T-helper 22 cell (primary cell): ENCODE measurements around the gene KSR1.
"Not testable (repeated sequence)": the region's sequence is repeated elsewhere in the genome, so short reads cannot be mapped to it uniquely, and the experiment has no call there.

Source experiments
- DNase-seq: peaks from one replicate; pipeline ENCODE4 v3.0.0-alpha.2; 2020; ENCODE audit warnings: low read depth

KSR1 gene

DNA sequence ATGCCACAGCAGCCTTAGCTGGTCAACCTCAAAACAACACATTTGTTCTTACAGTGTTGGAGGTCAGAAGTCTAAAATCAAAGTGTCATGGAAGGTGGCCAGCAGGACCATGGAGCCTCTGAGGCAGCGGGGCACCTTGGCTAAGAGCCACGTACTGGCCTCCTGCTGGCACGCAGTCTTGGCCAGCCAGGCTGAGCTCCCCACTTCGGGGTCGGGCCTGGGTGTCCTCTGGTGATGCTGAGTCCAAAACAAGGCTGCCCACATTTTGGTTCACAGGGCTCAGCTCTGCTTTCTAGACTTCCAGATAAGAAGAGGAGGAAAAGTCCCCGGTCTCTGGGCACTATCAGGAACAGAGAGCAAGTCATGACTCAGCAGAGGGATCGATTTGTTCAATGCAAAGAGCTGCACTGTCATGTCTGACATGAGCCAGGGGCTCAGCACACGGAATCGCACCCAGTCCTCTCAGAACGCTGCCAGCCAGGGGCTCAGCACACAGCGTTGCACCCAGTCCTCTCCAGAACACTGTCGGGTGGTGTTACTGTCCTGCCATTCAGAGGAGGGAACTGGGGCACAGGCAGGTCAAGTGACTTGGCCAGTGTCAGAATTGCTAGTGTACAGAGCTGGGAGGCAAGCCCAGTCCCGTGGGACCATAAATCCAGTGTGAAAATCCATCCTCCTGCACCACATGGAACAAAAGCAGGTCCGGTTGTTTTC lies 177.2 kb downstream of the KSR1 start:
- no peak for DNase-seq

DNA sequence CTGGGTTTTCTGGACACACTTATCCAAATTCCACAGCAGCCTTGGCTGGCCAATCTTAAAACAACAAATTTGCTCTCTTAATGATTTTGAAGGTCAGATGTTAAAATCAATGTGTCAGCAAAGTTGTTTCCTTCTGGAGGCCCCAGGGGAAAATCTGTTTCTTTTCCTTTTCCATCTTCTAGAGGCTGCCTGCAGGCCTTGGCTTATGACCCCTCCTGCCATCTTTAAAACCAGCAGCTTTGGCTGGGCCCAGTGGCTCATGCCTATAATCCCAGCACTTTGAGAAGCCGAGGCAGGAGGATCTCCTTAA lies 177.7 kb downstream of the KSR1 start:
- no peak for DNase-seq

DNA sequence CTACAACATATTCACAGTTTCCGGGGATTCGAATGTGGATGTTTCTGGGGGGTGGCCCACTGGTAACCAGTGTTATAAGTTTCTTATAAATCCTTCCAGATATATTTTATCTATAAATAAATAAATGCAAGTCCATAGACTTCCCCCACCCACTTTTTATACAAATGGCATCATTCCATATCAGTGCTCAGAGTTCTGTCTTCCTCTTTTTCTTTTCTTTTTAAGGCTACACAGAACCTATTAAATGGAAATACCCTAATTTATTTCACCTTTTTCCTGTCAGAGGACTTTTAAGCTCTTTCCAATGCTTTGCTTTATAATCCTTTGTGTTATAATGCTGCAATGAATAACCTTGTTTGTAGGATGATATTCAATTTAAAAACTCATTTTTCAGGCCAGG lies 178.5 kb downstream of the KSR1 start:
- DNase-seq, result no peak

DNA sequence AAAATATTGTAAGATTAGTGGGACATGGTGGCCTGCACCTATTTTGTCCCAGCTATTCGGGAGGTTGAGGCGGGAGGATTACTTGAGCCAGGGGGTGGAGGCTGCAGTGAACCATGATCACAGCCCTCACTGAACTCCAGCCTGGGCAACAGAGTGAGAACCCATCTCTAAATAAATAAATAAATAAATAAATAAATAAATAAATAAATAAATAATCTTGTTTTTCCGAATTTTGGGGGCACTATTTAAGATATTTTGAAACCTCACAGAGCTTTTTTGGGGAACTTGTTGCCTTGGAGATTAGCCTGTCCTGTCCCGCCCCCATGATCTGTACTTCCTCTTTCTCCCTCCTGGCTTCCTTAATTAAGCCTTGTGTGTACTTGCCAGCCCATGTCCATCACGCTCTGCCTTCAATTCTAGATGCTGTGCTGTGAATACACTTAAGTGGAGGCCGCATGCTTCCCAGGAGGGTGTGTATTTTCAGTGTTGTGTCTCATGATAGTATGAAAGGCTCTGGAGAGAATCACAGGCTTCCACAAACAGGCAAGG lies 179.1 kb downstream of the KSR1 start:
- DNase-seq, result no peak

DNA sequence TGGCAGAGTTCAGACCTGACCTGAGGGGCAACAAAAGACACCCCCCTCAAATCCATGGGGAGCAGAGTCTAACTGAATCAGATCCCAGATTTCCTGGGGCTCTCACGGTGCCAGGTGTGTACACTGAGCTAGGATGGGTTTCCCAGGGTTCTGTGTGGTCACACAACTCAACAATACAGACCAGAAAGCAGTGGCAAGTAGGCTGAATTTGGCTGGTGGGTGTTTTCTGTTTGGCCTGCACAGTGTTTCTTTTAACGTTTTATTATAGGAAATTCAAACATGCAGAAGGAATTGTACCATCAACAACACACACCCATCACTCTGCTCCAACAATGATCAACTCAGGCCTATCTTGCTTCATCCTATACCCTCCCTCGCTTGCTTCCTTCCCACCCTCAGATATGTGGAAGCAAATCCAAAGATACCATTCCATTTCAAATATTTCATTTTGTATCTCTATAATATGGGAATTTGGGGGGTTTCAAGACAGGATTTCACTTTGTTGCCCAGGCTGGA lies 179.8 kb downstream of the KSR1 start:
- DNase-seq, result not testable (repeated sequence)

DNA sequence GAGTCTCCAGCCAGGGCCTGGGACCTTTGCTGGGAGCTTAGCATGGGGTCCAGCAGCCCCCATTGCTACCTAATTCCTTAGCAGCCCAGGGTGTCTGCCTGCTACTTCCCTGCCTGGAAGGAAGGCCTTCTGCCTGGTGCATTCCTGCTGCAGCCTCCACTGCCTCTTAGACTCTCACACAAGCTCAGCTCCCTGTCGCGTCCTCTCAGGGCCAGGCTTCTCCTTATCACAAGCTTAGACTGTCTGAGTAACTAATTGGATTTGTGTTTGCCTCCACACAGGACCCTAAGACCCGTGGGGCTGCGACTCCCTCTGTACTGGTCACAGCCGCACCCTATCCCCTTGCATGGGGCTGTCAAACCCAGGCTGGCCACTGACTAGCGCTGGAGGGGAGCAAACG lies 181.6 kb downstream of the KSR1 start:
- DNase-seq, result not testable (repeated sequence)

DNA sequence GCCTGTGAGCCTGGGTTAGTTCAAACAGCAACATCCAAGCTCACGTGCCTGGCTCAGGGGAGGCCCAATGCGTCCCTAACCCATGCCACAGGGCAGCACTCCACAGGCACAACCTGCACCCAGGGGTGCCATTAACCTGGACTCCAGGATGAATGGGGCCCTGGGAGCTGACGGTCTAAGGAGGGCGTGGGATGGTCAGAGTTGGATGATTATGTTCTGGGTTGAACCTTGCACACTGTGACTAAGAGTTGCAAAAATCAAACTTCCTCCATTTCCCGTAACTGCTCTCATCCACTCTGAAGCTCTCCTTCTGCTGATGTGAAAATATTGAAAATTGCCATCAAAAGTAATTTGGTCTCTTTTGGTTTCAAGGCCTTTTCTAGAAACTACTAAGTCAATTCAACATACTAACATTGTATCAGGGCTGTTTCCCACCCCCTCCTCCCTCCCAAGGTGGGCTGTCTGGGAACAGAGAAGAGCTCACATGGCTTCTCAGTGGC lies 182.2 kb downstream of the KSR1 start:
- not testable (repeated sequence) for DNase-seq

DNA sequence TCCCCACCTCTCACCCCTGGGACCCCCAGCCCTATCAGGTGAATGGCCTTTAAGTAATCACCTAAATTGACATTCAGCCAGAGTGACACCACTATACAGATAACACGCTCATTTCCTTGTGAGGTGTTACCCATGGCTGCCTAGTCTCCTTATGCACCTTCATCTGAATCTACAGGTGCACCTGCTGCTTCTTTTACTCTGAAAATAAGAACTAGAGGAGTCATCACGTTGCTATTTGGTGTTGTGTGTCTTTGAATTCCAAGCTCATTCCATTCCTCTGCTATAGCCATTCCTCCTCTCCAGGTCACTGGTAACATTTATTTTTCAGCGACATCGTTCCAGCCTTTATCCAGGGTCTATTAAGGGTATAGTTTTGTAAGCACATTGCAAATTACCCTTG lies 184.5 kb downstream of the KSR1 start:
- DNase-seq, result no peak

DNA sequence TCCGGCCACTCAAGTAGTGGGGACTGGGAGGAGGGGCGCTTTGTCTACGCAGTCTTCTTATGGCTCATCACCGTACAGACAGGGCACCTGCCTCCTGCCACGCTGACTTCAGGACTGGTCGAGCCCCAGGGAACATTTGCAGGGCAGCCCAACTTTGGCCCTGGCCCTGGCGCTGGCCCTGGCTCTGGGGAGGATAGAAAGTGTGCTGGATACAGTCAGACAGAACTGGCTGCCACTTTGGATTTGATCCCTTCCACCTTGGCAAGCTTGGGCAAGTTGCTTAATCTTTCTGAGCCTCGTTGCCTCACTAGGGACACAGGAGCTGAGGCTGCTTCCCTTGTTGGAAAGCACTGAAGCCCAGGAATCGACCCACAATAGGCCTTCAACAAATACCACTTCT lies 188.3 kb downstream of the KSR1 start:
- no peak for DNase-seq

DNA sequence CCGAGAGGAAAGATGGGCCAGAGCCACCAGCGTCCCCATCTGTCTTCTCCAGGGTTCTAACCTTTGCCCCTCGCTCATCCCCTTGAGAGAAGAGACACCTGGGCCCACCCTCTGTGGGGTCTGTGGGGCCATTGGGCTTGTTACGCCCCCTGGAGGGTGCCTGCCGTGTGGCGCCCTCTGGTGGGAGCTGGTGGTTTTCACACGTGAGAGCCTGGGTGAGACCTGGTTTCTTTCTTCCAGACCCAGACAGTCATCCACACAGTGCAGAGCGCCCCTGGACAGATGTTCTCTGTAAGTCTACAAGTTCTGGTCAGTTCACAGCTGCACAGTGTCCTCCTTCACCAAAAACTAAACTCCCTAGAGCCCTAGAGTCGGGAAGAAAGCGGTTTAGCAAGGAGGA lies 189.4 kb downstream of the KSR1 start:
- not testable (repeated sequence) for DNase-seq

DNA sequence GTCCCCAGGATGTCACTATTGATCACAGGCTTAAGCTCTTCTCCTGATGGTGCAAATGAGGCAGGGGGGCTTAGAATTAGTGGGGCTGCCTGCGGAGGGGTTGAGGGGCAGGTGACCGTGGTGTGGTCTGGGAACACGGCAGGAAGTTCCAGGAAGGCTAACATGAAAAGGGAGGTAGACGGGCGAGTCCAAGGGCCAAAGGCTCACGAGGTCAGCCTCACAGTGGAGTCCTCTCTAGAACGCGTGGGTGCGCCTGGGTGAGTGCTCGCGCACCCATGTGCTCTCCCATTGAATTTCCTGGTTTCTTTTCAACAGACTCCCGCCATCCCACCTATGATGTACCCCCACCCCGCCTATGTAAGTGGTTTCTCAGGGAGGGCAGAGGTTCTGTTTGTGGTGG lies 190.0 kb downstream of the KSR1 start:
- no peak for DNase-seq

DNA sequence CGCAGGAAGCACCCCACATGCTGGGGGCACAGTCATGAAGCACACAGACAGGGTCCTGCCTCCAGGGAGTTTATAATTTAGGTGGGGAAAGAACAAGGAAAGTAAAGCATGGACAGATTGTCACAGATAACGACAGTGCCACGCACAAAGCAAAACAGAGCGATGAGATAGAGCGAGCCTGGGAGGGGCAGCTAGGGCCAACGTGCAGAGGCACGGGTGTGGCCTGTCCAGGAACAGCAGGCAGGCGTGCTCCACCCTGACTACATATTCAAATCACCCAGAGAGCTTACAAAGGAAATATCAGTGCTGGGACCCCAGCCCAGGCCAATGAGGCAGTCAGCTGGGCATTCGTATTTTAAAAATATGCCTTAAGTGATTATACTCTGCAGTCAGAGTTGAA lies 191.5 kb downstream of the KSR1 start:
- DNase-seq, result no peak

DNA sequence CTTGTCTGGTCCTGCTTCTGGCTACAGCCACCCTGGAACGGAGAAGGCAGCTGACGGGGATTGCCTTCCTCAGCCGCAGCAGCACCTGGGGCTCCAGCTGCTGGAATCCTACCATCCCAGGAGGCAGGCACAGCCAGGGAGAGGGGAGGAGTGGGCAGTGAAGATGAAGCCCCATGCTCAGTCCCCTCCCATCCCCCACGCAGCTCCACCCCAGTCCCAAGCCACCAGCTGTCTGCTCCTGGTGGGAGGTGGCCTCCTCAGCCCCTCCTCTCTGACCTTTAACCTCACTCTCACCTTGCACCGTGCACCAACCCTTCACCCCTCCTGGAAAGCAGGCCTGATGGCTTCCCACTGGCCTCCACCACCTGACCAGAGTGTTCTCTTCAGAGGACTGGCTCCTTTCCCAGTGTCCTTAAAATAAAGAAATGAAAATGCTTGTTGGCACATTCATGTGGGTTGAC lies 192.9 kb downstream of the KSR1 start:
- not testable (repeated sequence) for DNase-seq

DNA sequence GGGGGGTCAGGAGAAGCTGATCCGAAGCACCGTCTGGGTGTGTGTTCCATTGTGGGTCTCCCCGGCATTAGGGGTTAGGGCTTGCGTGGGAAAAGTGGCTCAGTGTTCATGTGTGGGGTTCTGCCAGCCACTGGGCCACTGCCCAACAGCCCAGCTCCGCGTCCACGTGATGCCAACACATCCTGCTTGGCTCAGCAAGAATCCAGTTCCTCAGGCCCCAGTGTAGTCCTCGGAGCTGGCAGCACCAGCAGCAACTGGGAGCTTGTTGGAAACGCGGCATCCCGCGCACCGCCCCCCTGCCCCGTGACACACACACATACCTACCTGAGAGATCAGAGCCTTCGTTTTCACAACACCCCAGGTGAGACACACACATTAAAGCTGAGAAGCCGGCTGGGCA lies 193.7 kb downstream of the KSR1 start:
- no peak for DNase-seq

DNA sequence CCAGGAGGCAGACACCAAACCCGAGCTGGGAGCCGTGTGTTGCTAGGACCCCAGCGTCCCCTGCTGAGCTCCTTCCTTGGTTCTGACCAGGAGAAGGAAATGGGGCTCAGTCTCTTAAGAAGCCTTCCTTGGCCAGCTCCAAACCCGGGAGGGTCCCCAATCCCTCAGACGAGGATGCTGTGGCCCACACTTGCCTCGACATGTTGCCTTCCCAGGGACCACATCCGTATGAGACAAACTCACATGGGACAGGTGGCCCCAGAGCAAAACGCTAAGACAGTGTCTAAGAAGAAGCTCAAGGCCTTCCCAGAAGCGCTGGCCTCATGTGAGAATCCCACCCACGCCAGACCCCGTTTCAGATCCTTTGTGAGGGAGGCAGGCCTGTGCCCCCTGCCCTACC lies 194.6 kb downstream of the KSR1 start:
- DNase-seq, result no peak

DNA sequence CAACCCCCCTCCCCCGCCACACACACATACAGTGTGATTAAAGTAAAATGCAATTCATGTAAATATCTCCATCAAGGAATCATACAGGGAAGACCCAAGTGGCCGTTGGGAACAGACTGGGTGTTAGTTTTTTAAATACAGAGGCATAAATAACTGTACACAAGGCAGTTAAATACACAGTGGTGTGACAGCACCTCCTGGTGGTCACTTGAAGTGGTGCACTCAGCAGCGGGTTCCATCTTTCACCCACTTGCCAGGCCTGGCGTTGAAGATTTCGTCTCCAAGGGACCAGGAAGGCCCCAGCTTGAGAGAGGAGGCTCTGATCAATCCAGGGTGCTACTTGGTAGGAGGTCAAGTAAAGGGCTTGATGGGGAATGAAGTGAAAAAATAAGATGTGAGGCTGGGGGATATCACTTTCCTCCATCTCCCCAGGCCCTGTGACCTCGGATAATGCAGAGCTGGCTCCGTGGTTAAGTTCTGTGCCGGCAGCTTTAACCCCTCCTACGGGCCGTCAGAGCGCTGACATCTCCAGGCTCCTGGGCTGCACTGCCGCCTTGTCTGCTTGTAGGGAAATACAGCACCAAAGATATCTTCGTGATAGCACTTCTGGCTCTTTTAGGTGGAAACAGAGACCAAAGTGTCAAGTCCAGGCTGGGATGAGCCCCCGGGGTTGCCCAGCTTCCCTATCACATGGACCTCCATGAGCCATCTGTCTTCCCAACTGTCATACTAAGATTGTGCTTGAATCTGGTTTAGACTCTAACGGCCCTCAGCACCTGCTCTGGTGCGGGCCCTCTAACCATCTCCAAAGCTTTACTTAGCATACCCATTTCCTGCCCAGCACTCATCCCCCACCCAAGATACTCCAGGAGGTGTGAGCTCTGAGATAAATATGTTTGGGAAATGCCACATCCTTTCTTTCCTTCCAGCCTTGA lies 195.4 kb downstream of the KSR1 start:
- DNase-seq, result peak; percentile 15

DNA sequence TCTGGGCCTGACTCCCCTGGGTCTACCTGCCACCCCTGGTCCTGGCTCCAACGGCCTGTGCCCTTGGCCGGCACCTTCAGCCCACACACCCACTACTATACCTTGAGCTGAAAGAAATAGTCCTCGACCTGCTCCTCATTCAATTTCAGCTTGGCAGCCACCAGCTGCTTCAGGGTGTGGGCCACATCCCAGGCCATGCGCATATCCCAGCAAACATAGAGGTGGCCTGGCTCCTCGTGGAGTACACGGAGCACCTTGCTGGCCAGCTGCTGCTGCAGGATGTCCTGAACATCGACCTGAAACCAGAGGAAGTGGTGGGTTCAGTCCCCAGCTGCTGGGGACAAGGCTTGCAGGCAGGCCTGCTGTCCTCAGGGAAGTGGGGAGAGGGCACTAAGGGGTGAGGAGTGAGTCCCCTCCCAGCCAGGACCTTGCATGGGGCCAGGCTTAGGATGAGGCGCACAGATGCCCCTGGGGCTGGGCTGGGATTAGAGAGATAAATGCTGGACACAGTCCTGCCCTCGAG lies 197.3 kb downstream of the KSR1 start:
- not testable (repeated sequence) for DNase-seq

DNA sequence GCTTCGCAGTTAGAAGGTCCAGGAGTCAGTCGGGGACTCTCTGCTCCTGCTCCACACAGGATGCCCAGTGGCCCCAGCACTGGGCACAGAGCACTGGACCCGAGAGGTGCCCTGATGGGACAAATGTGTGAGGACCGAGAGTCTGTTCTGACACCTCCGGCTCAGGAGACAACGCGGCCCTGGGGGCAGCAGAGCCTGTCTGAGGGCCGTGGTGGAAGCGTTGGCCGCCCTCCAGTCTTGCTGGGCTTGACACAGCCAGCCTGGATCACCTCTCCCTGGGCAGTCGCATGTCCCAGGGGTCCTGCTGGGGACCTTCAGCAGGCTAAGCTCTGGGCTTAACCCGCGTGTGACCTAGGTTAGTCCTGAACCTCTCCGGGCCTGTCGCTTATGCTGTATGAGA lies 197.9 kb downstream of the KSR1 start:
- DNase-seq, result no peak

DNA sequence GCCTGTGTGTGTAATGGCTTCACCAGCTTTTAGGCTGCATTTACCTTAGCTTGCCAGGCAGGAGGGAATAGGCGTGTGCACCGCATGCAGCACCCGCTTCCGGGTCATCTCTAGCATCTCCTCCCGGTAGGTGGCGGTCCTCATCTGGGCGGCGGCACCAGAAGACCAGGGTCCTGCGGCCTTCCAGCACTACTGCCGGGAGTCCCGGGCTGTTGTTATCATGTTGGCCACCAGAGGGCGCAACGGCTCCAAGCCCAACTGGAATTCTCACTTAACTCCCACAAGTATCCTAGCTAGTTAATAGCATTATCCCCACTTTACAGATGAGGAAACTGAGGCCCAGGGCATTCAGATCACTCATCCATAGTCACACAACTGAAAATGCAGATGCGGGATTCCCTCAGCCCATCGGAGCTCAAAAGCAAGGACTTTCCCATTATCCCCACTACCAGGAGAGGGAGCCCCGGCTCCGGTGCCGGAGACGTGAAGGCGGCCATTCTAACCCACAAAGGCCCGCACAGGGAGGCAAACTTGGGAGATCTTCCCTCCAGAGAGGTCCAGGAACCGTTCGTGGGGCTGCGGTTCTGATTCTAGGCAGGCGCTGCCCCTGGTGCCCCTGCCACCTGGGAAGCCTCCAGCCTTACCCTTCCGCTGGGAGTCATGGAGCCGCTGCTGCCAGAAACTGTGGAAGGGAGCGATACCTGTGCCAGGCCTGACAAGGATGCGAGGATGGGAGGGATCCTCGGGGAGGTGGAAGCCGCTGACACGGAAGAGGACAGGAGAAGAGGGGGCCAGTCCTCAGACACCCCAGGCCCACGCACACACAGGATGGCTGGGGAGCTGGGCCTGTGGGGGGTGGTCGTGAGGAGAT lies 198.6 kb downstream of the KSR1 start:
- peak; percentile 24 for DNase-seq

DNA sequence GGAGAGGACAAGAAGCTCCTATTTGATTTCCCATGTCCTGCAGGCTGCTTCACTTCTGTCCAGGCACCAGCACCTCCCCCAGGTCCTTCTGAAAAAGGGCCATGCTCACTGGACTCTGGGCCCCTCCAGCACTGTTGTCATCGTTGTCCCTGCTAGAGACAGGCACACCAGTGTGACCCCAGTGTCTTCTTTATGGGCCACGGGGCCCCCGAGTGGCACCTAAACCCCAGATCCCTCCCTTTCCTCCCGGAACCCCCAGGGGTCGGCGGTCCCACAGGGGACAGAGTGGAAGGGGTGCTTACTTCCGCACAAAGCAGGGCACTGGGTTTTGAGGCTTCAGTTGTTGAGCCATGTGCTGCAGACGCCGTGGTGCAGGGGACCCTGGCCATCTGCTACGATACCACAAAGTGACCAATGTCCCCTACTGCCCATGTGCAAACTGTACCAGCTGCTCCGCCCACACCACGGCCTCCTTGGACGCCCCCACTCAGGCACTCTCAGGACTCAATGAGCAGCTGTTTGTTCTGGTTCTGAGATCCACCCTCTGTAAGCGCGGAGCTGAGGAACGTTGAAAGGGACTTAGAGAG lies 199.4 kb downstream of the KSR1 start:
- not testable (repeated sequence) for DNase-seq

DNA sequence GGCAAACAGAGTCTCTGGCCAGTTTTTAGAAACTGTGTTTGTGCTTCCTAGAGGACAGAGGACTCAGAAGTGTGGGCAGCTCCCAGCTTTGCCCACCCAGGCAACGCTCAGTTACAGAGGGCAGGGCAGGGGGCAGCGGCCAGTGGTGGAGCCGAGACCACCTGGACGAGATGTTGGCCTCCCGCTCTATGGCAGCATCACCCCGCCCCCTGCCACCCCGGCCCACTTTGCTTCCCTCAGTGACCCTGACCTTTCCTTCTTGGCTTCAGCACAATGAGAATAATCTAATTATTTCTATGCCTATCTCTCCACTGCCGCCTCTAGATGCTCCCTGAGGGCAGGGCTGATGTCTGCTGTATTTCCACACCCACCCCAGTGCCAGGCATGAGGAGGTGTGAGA lies 200.4 kb downstream of the KSR1 start:
- DNase-seq, result not testable (repeated sequence)
